SJCRH30 (cell line): Measurements from ENCODE around the gene BCL7C. TPM values are rescaled to one million over a fixed set of nuclear protein-coding genes. Genes with fewer than 3 reads are reported as not detected.

ENCODE experiments used
- DNase-seq, 2 experiments: peaks; one replicate each; pipeline ENCODE4 v3.0.0-alpha.2; 2015 to 2020
- H3K27ac ChIP-seq: fragments of 250-450 bp; sonication (Bioruptor Pico); 2 replicates; pipeline ENCODE4 v1.5.1; 2020; ENCODE audit warnings: mild to moderate bottlenecking, moderate library complexity
- H3K27me3 ChIP-seq: fragments of 250-450 bp; sonication (Bioruptor Pico); 2 replicates; pipeline ENCODE4 v1.5.1; 2020; ENCODE audit warnings: mild to moderate bottlenecking, moderate library complexity
- H3K36me3 ChIP-seq: fragments of 250-450 bp; sonication (Bioruptor Pico); 2 replicates; pipeline ENCODE4 v1.5.1; 2020; ENCODE audit warnings: mild to moderate bottlenecking, moderate library complexity
- H3K4me1 ChIP-seq: fragments of 250-450 bp; sonication (Bioruptor Pico); 2 replicates; pipeline ENCODE4 v1.5.1; 2020; ENCODE audit warnings: mild to moderate bottlenecking, moderate library complexity
- H3K4me3 ChIP-seq: fragments of 250-450 bp; sonication (Bioruptor Pico); 2 replicates; pipeline ENCODE4 v1.5.1; 2020; ENCODE audit warnings: mild to moderate bottlenecking, moderate library complexity
- H3K9me3 ChIP-seq: fragments of 250-450 bp; sonication (Bioruptor Pico); replicated peaks from 2 replicates; pipeline ENCODE4 v1.5.1; 2020; ENCODE audit warnings: mild to moderate bottlenecking, moderate library complexity
- total RNA-seq: library from RNA; depleted of rRNA; stranded (reverse); fragments of >200 nt; shearing (Covaris generic); gene quantifications from 2 replicates; pipeline ENCODE4 v1.2.3, GENCODE V29; 2014

BCL7C gene
- total RNA-seq, 1 experiment from 2014 or later: 28.1 TPM

GRCh38 chr16:30925995-30926811 is 32.3 kb upstream of the BCL7C start:
- Histone ChIP-seq H3K4me3 (no peak overlapping the region), H3K9me3 (no peaks in the 10 kb centered on the region), H3K36me3 (no peaks in the 10 kb centered on the region), H3K27me3 (no peaks in the 10 kb centered on the region), H3K27ac (no peak overlapping the region), H3K4me1 (no peaks in the 10 kb centered on the region)
- DNase-seq: no peak

- Histone ChIP-seq H3K4me3 (no peak overlapping the region), H3K27me3 (no peaks in the 10 kb centered on the region), H3K36me3 (no peaks in the 10 kb centered on the region), H3K4me1 (no peaks in the 10 kb centered on the region), H3K27ac (no peak overlapping the region), H3K9me3 (no peaks in the 10 kb centered on the region)
- DNase-seq: no peak
Measured at GRCh38 chr16:30925632-30925987, 31.7 kb upstream of the BCL7C start.

- Histone ChIP-seq H3K4me3 (peak overlapping the region; percentile 89), H3K9me3 (no peaks in the 10 kb centered on the region), H3K27ac (no peak overlapping the region), H3K36me3 (no peaks in the 10 kb centered on the region), H3K4me1 (no peaks in the 10 kb centered on the region), H3K27me3 (no peaks in the 10 kb centered on the region)
- DNase-seq: no peak
Measured at GRCh38 chr16:30924913-30925631, 31.2 kb upstream of the BCL7C start.

- Histone ChIP-seq H3K27ac (no peak overlapping the region), H3K9me3 (no peaks in the 10 kb centered on the region), H3K4me1 (no peaks in the 10 kb centered on the region), H3K36me3 (no peaks in the 10 kb centered on the region), H3K4me3 (peak overlapping the region; percentile 89), H3K27me3 (no peaks in the 10 kb centered on the region)
- DNase-seq: no peak
Measured at GRCh38 chr16:30924076-30924912, 30.4 kb upstream of the BCL7C start.

- H3K27me3 ChIP-seq: no peaks in the 10 kb centered on the region
- peak within 1 kb of the TSS; percentile 89 for H3K4me3 ChIP-seq
- no peaks in the 10 kb centered on the region for H3K9me3 ChIP-seq
- peak within 1 kb of the TSS; percentile 88 for H3K27ac ChIP-seq
- no peaks in the 10 kb centered on the region for H3K36me3 ChIP-seq
- H3K4me1 ChIP-seq: no peaks in the 10 kb centered on the region
- DNase-seq: no peak
Measured at GRCh38 chr16:30923554-30924075, 29.7 kb upstream of the BCL7C start, which contains the start of gene FBXL19. Gene FBXL19 (plus strand): TSS chr16:30923572. CDS start chr16:30925755, 2,183 bp downstream.

- H3K9me3 ChIP-seq: no peaks in the 10 kb centered on the region
- no peaks in the 10 kb centered on the region for H3K4me1 ChIP-seq
- H3K27me3 ChIP-seq: no peaks in the 10 kb centered on the region
- peak; percentile 99 for DNase-seq
- H3K4me3 ChIP-seq: peak overlapping the region; percentile 89
- H3K27ac ChIP-seq: peak overlapping the region; percentile 88
- no peaks in the 10 kb centered on the region for H3K36me3 ChIP-seq
Measured at GRCh38 chr16:30922960-30923535, 29.2 kb upstream of the BCL7C start.

GRCh38 chr16:30922420-30922959 is 28.6 kb upstream of the BCL7C start:
- Histone ChIP-seq H3K27me3 (no peaks in the 10 kb centered on the region), H3K36me3 (no peaks in the 10 kb centered on the region), H3K4me1 (no peaks in the 10 kb centered on the region), H3K4me3 (peak overlapping the region; percentile 89), H3K27ac (peak overlapping the region; percentile 88), H3K9me3 (no peaks in the 10 kb centered on the region)
- DNase-seq: peak; percentile 99

GRCh38 chr16:30921748-30922419 is 28.0 kb upstream of the BCL7C start:
- Histone ChIP-seq H3K27me3 (no peaks in the 10 kb centered on the region), H3K36me3 (no peaks in the 10 kb centered on the region)
- DNase-seq: peak; percentile 89 to 93

GRCh38 chr16:30921459-30921747 is 27.5 kb upstream of the BCL7C start:
- DNase-seq: no peak
- no peaks in the 10 kb centered on the region for H3K36me3 ChIP-seq
- no peak overlapping the region for H3K27ac ChIP-seq
- no peak overlapping the region for H3K4me3 ChIP-seq
- no peaks in the 10 kb centered on the region for H3K4me1 ChIP-seq
- no peaks in the 10 kb centered on the region for H3K27me3 ChIP-seq
- no peaks in the 10 kb centered on the region for H3K9me3 ChIP-seq

More at GRCh38 chr16:30921748-30922419, 28.0 kb upstream of the BCL7C start:
- H3K4me3 ChIP-seq: peak overlapping the region; percentile 89
- no peaks in the 10 kb centered on the region for H3K9me3 ChIP-seq
- no peaks in the 10 kb centered on the region for H3K4me1 ChIP-seq
- peak overlapping the region; percentile 41 for H3K27ac ChIP-seq

GRCh38 chr16:30920891-30921290 is 27.0 kb upstream of the BCL7C start:
- Histone ChIP-seq H3K4me1 (no peaks in the 10 kb centered on the region), H3K4me3 (no peak overlapping the region), H3K9me3 (no peaks in the 10 kb centered on the region), H3K36me3 (no peaks in the 10 kb centered on the region), H3K27me3 (no peaks in the 10 kb centered on the region), H3K27ac (no peak overlapping the region)
- DNase-seq: no peak

GRCh38 chr16:30918614-30919013 is 24.7 kb upstream of the BCL7C start:
- H3K9me3 ChIP-seq: no peaks in the 10 kb centered on the region
- no peak for DNase-seq
- no peak overlapping the region for H3K4me3 ChIP-seq
- H3K27me3 ChIP-seq: no peaks in the 10 kb centered on the region
- no peak overlapping the region for H3K27ac ChIP-seq
- H3K4me1 ChIP-seq: no peaks in the 10 kb centered on the region
- H3K36me3 ChIP-seq: no peaks in the 10 kb centered on the region

GRCh38 chr16:30914830-30915229 is 21.0 kb upstream of the BCL7C start:
- H3K27me3 ChIP-seq: peaks cover 3% of the 10 kb centered on the region; the same call in 1 of the 2 replicates
- H3K27ac ChIP-seq: no peak overlapping the region
- no peaks in the 10 kb centered on the region for H3K36me3 ChIP-seq
- no peaks in the 10 kb centered on the region for H3K4me1 ChIP-seq
- H3K4me3 ChIP-seq: no peak overlapping the region
- DNase-seq: no peak
- H3K9me3 ChIP-seq: no peaks in the 10 kb centered on the region

GRCh38 chr16:30912794-30913412 is 19.0 kb upstream of the BCL7C start:
- Histone ChIP-seq H3K9me3 (no peaks in the 10 kb centered on the region), H3K4me3 (no peak overlapping the region), H3K4me1 (no peaks in the 10 kb centered on the region), H3K36me3 (no peaks in the 10 kb centered on the region), H3K27me3 (peaks cover 3% of the 10 kb centered on the region; the same call in 1 of the 2 replicates), H3K27ac (no peak overlapping the region)
- no peak for DNase-seq
